Stomach (tissue), 9 donors: ENCODE data around the gene NRG2. TPM values are rescaled to one million over a fixed set of nuclear protein-coding genes. Genes with fewer than 3 reads are reported as not detected.
A peak's percentile ranks its signal among the peaks of the same experiment; 100 is the strongest.

ENCODE experiments used
- DNase-seq, 2 donors: peaks; one replicate each; pipeline versions ENCODE4 v3.0.0 to v3.0.0-alpha.2; 2013 to 2019
- H3K27ac ChIP-seq, 5 donors: fragments of 200-600 bp in 4 of 5; sonication (generic) in 4 of 5; one replicate each; pipeline ENCODE4 v1.5.1; 2013 to 2019; ENCODE audit warnings: mild to moderate bottlenecking in 1 of 5, moderate library complexity in 1 of 5
- H3K27me3 ChIP-seq, 3 donors: fragments of 200-600 bp; sonication (generic); one replicate each; pipeline ENCODE4 v1.5.1; 2017 to 2019; ENCODE audit warnings: mixed run types in 1 of 3
- H3K36me3 ChIP-seq, 4 donors: fragments of 200-600 bp; sonication (generic); 1 replicate in 3 of 4; 2 replicates in 1 of 4; pipeline ENCODE4 v1.5.1; 2016 to 2019
- H3K4me1 ChIP-seq, 4 donors: fragments of 200-600 bp; sonication (generic); one replicate each; pipeline ENCODE4 v1.5.1; 2016 to 2019
- H3K4me3 ChIP-seq, 4 donors: fragments of 200-600 bp; sonication (generic) in 3 of 4; one replicate each; pipeline ENCODE4 v1.5.1; 2016 to 2019; ENCODE audit warnings: mild to moderate bottlenecking in 1 of 4
- H3K9me3 ChIP-seq, 4 donors: fragments of 200-600 bp; sonication (generic); one replicate each; pipeline ENCODE4 v1.5.1; 2016 to 2019
- CTCF ChIP-seq, 7 experiments: fragments of 450-650 bp in 4 of 7; fragments of 200-600 bp in 3 of 7; sonication (generic) in 3 of 7; IDR thresholded peaks; one replicate each; pipeline ENCODE4 v1.5.1; 2016 to 2019; ENCODE audit warnings: antibody characterized with exemption in 7 of 7, control low read depth in 2 of 7, mild to moderate bottlenecking in 1 of 7
- EP300 ChIP-seq: sonication (generic); formaldehyde crosslinking; IDR thresholded peaks from one replicate; pipeline ENCODE4 v1.6.1; 2017; ENCODE audit warnings: antibody characterized with exemption
- POLR2A ChIP-seq, 4 donors: fragments of 450-650 bp; IDR thresholded peaks; one replicate each; pipeline ENCODE4 v1.6.1; 2016; ENCODE audit warnings: antibody characterized with exemption in 4 of 4, control low read depth in 2 of 4, mild to moderate bottlenecking in 1 of 4, moderate library complexity in 1 of 4
- POLR2AphosphoS5 ChIP-seq, 3 donors: sonication (generic); formaldehyde crosslinking; IDR thresholded peaks; one replicate each; pipeline ENCODE4 v1.6.1; 2016; ENCODE audit warnings: antibody characterized with exemption in 3 of 3
- WGBS, 5 donors: extraction: QIAGEN DNeasy Blood & Tissue Kit in 3 of 5; methylation state at CpG; one replicate each; pipeline versions ENCODE4 v1.1.5 to v1.1.7; 2013 to 2018; 5-methylcytosine and 5-hydroxymethylcytosine counted together
- intact Hi-C: fragments of 100-400 bp; cut with DNase I; formaldehyde crosslinking; loops from one replicate; pipeline ENCODE4 v1.15.1; 2023; ENCODE audit warnings: low total_unique reads
- polyA plus RNA-seq, 3 donors: library from polyadenylated mRNA; stranded (reverse); fragments of 200-250 nt; gene quantifications; one replicate each; pipeline ENCODE4 v1.2.3, GENCODE V29; 2013
- total RNA-seq, 5 donors: library from RNA; depleted of rRNA; stranded (reverse); fragments of >200 nt; gene quantifications; one replicate each; pipeline versions ENCODE4 v1.1.0 to v1.2.3, GENCODE V29; 2014 to 2016
- donor health status: healthy with polysubstance abuse.
- donor health status: Bipolar disorder and iron deficiency.
- donor health status: healthy.

The NRG2 gene
- total and polyA plus RNA-seq, 8 donors = 0.25 to 22.2 (median 1.2) TPM; not detected in 1

- Histone ChIP-seq H3K4me1 (peaks cover 0 to 17% (median 6%) of the 10 kb centered on the region in 4 donors), H3K27ac (no peak overlapping the region), H3K4me3 (no peak overlapping the region), H3K36me3 (peaks cover 0 to 21% (median 0%) of the 10 kb centered on the region in 4 donors), H3K27me3 (no peaks in the 10 kb centered on the region), H3K9me3 (no peaks in the 10 kb centered on the region)
- TF ChIP-seq CTCF (IDR thresholded peaks at IDR 0.05) (no peak), POLR2AphosphoS5 (IDR thresholded peaks at IDR 0.05) (no peak), POLR2A (IDR thresholded peaks at IDR 0.05) (no peak), EP300 (no peak)
- no peak for DNase-seq
- intact Hi-C loops = no loop called here
- WGBS, 5 donors = 66 to 85% (median 75%) methylated on average over 3 of the region's 3 CpGs
Measured at GRCh38 chr5:139882316-139882715, 160.8 kb downstream of the NRG2 start.

- TF ChIP-seq EP300 (no peak), CTCF (IDR thresholded peaks at IDR 0.05) (no peak)
- peaks cover 0 to 12% (median 0%) of the 10 kb centered on the region in 4 donors for H3K36me3 ChIP-seq
- intact Hi-C loops = no loop called here
- H3K4me3 ChIP-seq = no peak overlapping the region
- WGBS, 5 donors = 72 to 87% (median 79%) methylated on average over 4 to 5 of the region's 5 CpGs
- no peaks in the 10 kb centered on the region for H3K9me3 ChIP-seq
- H3K27me3 ChIP-seq = no peaks in the 10 kb centered on the region
- H3K4me1 ChIP-seq = peaks cover 0 to 17% (median 6%) of the 10 kb centered on the region in 4 donors
- H3K27ac ChIP-seq = no peak overlapping the region
- DNase-seq = peak in 1 of 2 donors; percentile 56
Measured at GRCh38 chr5:139881143-139881733, 161.9 kb downstream of the NRG2 start.

- intact Hi-C loops = no loop called here
- H3K9me3 ChIP-seq = no peaks in the 10 kb centered on the region
- H3K4me3 ChIP-seq = no peak overlapping the region
- peak in 1 of 2 donors; percentile 65 for DNase-seq
- H3K27ac ChIP-seq = no peak overlapping the region
- no peaks in the 10 kb centered on the region for H3K27me3 ChIP-seq
- 28 to 59% (median 53%) methylated on average over 18 of the region's 18 CpGs for WGBS, 5 donors
- TF ChIP-seq POLR2A (IDR thresholded peaks at IDR 0.05) (no peak), CTCF (IDR thresholded peaks at IDR 0.05) (no peak), POLR2AphosphoS5 (IDR thresholded peaks at IDR 0.05) (no peak), EP300 (no peak)
- H3K4me1 ChIP-seq = peaks cover 0 to 17% (median 6%) of the 10 kb centered on the region in 4 donors
- H3K36me3 ChIP-seq = peaks cover 0 to 5% (median 0%) of the 10 kb centered on the region in 4 donors
Measured at GRCh38 chr5:139880416-139881142, 162.5 kb downstream of the NRG2 start.

- Histone ChIP-seq H3K27ac (no peak overlapping the region), H3K27me3 (no peaks in the 10 kb centered on the region), H3K4me3 (no peak overlapping the region), H3K9me3 (no peaks in the 10 kb centered on the region), H3K36me3 (no peaks in the 10 kb centered on the region), H3K4me1 (peaks cover 0 to 17% (median 6%) of the 10 kb centered on the region in 4 donors)
- WGBS, 5 donors = 92 to 100% (median 94%) methylated on average over 2 to 3 of the region's 3 CpGs
- intact Hi-C loops = no loop called here
- TF ChIP-seq POLR2A (IDR thresholded peaks at IDR 0.05) = no peak
- TF ChIP-seq CTCF (IDR thresholded peaks at IDR 0.05) = no peak
- DNase-seq = no peak
Measured at GRCh38 chr5:139878093-139878492, 165.0 kb downstream of the NRG2 start.
